T follicular helper cell (primary cell): ENCODE data around the gene SLC6A17.

Source experiments
- DNase-seq: peaks from one replicate; pipeline ENCODE4 v3.0.0-alpha.2; 2020; ENCODE audit warnings: low read depth

The SLC6A17 gene

DNA sequence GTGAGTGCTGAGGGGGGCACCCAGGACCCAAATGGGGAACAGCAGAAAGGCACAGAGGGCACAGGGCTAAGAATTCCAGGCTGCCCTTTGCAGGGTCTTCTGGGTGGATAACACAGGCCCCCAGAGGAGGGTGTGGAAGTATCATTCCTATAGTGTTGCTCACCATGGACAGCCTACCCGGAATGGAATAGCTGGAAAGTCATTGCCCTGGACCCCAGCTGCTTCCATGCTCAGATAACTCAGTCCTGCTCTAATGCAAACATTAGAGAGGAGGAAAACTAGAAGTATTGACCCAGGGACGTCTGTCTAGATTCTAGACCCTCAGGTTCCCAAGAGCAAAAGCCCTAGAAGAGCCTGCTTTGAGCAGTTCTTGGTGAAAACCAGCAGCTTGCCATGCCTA, 24.7 kb downstream of the SLC6A17 start:
- DNase-seq = no peak

DNA sequence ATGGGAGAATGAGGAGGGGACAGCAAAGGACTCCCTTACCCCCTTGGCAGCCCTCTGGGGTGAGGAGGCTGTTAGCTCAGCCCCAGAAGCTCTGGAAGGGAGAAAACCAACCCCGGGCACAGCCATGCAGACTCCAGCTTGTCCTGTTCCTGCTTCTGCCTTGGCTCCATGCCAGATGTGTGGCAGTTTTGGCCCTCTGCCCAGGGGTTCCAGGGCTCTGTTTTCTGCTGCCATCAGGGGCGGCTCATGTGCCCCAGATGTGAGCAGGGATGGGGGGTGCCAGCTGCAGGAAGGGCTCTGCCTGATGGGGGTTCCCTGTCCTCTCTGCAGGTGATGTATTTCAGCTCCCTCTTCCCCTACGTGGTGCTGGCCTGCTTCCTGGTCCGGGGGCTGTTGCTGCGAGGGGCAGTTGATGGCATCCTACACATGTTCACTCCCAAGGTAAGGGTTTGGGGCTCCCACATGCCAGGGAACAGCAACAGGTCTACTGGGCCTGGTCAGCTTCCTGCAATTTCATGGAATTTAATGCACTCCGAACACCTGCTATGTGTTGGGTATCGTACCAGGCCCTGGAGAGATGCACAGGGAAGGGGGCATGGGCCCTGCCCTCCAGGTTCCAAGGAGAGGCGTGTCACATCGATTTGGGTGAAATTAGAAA, 26.1 kb downstream of the SLC6A17 start:
- DNase-seq = no peak

DNA sequence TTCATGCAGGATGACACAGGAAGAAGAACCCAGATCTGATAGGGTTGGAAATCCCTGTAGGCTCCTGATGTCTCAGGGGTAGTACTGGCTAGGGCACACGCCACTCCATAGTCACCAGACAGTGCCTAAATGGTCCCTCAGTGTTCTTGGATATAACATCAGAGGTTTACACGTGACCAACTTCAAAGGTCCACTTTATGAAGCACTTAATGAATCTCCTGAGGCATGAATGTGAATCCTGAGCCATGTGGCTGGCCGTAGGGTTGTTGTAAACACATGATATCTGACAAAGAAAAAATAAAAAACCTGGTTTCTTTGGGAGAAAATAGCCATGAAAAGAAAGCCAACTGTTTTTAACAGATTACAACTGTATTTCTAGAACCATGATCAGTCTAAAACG, 27.5 kb downstream of the SLC6A17 start:
- no peak for DNase-seq

- no peak for DNase-seq
Measured at GRCh38 chr1:110183642-110184167, 33.4 kb downstream of the SLC6A17 start.

GRCh38 chr1:110184446-110184845, 34.2 kb downstream of the SLC6A17 start:
- DNase-seq = no peak

GRCh38 chr1:110185181-110185580, 34.9 kb downstream of the SLC6A17 start:
- DNase-seq = no peak

DNA sequence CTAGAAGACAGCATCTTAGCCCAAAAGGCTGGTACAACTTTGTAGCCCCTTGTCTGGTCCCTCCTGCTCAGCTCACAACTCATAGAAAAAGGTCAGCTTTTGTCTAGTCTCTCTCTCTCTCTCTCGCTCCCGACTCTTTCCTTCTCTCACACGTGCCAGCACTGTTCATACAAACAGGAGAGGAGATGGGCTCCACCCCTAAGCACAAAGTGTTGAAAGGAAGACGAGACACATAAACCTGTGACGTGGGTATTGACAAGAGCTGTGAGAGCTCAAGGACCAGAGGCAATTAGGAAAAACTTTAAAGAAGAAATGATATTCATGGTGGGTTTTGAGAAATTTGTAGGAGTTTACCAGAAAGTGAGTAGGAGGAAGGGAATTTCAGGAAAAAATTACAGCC, 36.3 kb downstream of the SLC6A17 start:
- no peak for DNase-seq

- DNase-seq = no peak
Measured at GRCh38 chr1:110187139-110187890, 37.0 kb downstream of the SLC6A17 start.

DNA sequence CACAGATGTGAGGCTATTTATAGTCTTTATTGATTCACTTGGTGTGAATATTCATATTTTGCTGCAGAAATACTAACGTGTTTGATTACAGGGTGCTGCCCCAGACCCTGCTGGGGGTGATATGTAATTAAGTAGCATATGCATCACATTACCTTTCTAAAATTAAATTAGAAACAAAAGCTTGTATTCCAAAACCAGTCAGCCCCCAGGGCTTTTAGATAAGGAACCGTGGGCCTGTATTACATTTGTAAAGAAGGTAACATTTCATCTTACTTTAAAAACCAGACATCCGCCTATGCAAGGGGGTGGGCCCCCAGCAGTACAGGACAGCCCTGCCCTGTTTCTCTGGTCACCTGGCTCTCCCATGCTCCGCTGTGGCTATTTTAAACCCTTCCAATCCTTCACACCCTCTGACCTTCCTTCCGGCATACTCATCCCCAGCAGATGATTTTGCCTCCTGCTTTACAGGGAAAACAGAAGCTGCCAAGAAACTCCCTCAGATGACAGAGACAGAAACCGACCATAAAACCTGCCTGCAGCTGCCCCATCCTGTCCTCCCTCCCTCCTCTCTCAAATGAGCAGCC, 37.8 kb downstream of the SLC6A17 start:
- no peak for DNase-seq

GRCh38 chr1:110189181-110189580, 38.9 kb downstream of the SLC6A17 start:
- no peak for DNase-seq

GRCh38 chr1:110190282-110190929, 40.1 kb downstream of the SLC6A17 start:
- no peak for DNase-seq

DNA sequence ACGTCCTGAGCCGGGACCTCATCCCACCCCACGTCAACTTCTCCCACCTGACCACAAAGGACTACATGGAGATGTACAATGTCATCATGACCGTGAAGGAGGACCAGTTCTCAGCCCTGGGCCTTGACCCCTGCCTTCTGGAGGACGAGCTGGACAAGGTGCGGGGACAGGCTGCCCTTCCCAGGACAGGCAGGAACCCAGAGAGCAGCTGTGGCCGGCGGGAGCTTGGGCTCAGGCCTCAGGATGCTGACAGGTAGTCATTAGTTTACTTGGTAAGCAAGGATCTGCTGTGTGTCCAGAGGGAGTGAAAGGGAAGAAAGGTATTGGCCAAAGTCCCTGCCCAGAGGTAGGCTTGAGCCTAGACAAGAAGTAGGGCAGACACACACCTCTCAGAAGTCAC, 42.2 kb downstream of the SLC6A17 start:
- DNase-seq = no peak

GRCh38 chr1:110195196-110195595, 44.9 kb downstream of the SLC6A17 start:
- DNase-seq = no peak

DNA sequence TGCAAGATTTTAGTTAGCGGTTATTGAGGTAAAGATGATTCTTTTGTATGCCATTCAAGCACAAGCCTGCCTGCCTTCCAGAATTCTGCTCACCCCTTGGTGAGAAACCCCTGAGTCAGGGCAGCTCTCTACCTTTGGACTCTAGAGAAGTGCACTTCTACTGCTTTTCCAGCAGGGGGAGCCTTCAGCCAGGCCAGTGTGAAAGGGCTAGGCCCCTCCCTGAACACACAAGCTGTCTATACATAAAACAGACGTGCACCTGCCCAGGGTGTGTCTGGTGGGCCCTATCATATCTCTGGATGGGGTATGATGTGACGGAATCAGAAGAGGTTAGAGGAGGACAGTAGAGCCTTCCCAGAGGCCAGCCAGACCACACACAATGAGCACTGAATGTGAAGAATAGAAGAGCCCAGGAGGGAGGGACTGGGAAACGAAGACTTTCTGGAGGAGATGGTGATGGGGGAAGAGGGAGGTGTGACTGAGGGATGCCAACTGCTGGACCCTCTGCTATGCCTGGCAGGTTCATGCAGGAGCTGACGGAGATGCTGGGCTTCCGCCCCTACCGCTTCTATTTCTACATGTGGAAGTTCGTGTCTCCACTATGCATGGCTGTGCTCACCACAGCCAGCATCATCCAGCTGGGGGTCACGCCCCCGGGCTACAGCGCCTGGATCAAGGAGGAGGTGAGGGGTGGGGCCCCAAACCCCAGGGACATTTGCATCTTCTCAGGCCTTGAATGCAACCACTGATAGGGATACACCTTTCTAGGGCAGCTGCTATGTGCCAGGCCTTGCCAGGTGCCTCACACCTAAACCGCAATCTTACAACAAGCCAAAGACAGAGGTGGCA, 46.8 kb downstream of the SLC6A17 start:
- DNase-seq = peak; percentile 29

DNA sequence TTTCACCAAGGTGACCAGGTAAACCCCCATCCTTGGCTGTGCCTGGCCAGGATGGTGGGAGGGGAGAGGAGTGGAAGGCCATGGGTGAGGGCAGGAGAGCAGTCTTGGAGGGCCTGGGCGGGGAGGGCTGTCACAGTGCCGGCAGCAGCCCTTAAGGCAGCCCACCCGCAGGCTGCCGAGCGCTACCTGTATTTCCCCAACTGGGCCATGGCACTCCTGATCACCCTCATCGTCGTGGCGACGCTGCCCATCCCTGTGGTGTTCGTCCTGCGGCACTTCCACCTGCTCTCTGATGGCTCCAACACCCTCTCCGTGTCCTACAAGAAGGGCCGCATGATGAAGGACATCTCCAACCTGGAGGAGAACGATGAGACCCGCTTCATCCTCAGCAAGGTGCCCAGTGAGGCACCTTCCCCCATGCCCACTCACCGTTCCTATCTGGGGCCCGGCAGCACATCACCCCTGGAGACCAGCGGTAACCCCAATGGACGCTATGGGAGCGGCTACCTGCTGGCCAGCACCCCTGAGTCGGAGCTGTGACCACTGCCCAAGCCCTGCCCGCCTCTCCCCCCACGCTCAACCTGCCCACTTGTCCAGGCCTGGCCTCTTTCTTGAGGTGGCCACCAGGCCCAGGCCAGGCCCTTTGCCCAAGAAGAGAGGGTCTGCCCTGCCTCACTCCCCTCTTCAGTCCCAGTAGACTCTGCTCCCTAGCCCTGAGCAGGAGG, 47.8 kb downstream of the SLC6A17 start:
- DNase-seq = no peak

- DNase-seq = no peak
Measured at GRCh38 chr1:110198746-110199145, 48.5 kb downstream of the SLC6A17 start.

- no peak for DNase-seq
Measured at GRCh38 chr1:110200190-110200589, 49.9 kb downstream of the SLC6A17 start.

GRCh38 chr1:110200666-110201065, 50.4 kb downstream of the SLC6A17 start:
- DNase-seq = no peak

- no peak for DNase-seq
Measured at GRCh38 chr1:110201157-110201825, 51.0 kb downstream of the SLC6A17 start.

DNA sequence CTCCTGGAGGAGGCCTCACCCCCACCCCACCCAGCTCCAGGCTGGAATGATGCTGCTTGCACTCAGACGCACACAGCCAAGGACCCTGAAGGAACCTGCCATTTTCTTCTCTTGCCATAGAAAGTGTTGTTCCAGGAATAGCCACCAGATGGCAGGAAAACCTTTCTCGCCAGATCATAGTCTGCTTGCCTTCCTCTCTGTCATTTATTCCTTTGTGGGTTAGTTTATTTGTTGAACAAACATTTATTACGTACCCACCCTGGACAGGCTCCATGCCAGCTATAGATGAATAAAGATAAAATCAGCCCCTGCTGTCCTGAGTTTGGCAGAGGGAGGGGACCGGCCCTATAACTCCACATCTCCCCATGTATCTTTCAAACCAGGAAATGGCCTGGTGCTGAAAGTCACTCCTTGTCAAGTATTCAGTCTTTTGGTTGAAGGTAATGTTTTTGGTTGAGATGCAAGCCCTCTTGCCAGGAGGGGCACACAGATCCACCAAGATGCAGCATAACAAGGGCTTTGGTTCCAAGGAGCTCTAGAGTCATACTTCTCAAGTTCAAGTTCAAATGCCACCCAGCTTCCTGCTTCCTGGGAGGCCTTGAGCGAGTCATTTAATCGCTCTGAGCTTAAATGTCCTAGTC, 52.8 kb downstream of the SLC6A17 start:
- DNase-seq = peak; percentile 66
